ENCODE results near the gene TBC1D10A. TPM values are rescaled to one million over a fixed set of nuclear protein-coding genes. Genes with fewer than 3 reads are reported as not detected.

Gene TBC1D10A
- total RNA-seq, 1 donor = 23.4 TPM

DNA sequence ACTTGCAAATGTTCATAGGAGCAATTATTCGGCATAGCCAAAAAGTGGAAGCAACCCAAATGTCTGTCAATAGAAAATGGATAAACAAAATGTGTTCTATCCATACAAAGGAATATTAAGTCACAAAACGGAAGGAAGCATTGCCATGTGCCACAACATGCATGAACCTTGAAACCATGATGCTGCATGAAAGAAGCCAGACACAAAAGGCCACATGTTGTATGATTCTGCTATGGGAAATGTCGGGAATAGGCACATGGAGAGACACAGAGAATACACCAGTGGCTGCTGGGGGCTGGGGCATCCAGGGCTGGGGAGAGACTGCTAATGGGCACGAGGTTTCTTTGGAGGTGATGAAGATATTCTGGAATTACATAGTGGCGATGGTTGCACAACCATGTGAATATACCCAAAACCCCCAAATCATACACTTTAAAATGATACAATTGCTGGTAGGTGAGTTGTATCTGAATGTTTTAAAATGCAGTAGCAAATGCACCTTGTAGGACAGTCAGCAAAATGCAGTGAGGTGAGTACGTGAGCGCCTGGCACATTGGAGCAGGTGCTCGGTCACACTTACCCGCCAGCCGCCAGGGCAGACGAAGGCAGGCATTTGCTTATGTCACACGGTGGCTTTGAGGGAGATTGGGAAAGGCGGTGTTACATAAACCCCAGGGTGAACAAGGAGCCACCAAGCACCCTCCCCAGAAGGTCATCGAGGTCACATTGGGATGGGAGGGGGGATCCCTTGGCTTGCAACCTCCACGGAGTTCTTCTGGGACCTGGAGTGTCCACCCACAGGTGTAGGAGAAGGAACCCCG is 53.8 kb downstream of the TBC1D10A start:
- DNase-seq (ENCODE audit: low read depth in 2 of 3, low spot score in 2 of 3) = no peak

GRCh38 chr22:30270832-30271231 is 55.9 kb downstream of the TBC1D10A start:
- DNase-seq (ENCODE audit: low read depth in 2 of 3, low spot score in 2 of 3) = peak in 2 of 3 donors; percentile 87 to 94

GRCh38 chr22:30268331-30268730 is 58.4 kb downstream of the TBC1D10A start:
- DNase-seq (ENCODE audit: low read depth in 2 of 3, low spot score in 2 of 3) = no peak

GRCh38 chr22:30267382-30268302 is 59.1 kb downstream of the TBC1D10A start:
- DNase-seq (ENCODE audit: low read depth in 2 of 3, low spot score in 2 of 3) = peak in 2 of 3 donors; percentile 85 to 93

DNA sequence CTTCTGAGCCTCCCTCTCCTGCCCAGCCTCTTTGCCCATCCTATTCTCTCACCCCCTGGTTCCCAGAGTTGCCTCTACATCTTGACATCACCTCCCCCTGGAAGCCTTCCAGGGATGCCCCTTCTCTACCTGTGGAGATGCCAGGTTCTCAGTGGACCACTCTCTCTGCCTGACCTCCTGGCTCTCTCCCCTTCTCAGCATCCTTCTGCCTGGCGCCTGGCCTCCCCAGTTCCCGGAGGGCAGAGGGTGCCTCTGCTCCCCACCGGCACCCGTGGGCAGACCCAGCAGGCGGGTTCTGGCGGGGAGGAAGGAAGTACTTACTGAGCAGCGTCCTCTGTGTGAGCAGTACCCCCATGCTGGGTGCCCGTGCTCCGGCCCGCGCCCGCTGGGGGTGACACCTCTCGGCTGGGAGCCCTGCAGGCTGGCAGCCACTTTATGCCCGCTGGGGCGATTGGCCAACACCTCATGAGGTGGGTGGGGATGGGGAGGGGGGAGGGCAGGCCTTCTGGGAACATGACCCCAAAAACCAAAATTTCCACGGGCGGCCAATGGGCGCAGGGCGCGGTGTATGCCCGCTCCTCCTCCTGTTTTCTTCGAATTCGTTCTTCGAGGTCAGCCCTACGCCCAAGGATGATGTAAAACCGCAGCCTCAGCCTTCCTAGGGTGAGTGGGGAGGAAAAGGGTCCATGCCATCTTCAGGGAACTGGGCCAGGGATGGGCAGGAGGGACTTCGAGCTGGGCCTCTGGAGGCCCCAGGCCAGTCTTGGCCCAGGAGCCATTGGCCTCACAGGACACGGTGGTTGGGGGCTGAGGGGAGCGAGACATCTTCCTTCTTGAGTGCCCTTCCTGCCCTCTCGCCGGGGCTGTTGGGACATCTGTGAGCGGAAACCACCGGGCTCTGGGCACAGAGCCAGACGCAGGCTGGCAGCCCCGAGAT is 60.0 kb downstream of the TBC1D10A start, which contains the start of gene OSM:
Gene OSM (minus strand): TSS at position 407 of the 937 bp plus-strand sequence. CDS start 52 bp downstream, at position 355.
- DNase-seq (ENCODE audit: low read depth in 2 of 3, low spot score in 2 of 3) = peak in 2 of 3 donors; percentile 98 to 99

DNA sequence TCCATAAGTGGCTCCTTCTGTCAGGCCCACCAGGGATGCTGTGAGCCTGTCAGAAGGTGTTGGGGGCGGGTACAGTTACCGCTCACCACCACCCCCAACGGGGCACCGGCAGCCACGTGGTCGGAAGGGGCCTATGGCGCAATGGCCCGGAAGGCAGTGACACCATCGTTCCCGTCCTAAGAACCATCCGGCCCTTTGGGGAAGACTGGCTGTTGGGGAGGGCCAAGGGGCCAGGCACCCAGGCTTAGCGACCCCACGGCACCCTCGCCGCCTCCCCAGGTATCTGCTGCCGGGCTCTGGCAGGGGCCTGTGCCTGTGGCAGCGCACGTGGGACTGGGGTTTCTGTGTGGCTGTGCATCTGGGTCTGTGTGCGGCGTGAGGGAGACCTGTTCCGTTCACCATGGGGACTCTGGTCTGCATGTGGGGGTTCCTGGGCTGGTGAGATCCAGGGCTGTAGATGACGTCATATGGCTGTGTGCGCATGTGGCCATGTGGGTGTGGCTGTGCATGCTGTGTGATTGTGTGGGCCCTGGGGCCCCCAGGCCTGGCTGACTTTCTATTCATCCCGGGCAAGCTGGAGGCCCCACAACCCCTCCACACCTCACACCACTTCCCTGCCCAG is 60.8 kb downstream of the TBC1D10A start:
- peak; percentile 70 to 93 (median 88) for DNase-seq (ENCODE audit: low read depth in 2 of 3, low spot score in 2 of 3)

GRCh38 chr22:30265131-30265720 is 61.5 kb downstream of the TBC1D10A start:
- no peak for DNase-seq (ENCODE audit: low read depth in 2 of 3, low spot score in 2 of 3)

GRCh38 chr22:30263883-30264282 is 62.9 kb downstream of the TBC1D10A start:
- DNase-seq (ENCODE audit: low read depth in 2 of 3, low spot score in 2 of 3) = no peak

DNA sequence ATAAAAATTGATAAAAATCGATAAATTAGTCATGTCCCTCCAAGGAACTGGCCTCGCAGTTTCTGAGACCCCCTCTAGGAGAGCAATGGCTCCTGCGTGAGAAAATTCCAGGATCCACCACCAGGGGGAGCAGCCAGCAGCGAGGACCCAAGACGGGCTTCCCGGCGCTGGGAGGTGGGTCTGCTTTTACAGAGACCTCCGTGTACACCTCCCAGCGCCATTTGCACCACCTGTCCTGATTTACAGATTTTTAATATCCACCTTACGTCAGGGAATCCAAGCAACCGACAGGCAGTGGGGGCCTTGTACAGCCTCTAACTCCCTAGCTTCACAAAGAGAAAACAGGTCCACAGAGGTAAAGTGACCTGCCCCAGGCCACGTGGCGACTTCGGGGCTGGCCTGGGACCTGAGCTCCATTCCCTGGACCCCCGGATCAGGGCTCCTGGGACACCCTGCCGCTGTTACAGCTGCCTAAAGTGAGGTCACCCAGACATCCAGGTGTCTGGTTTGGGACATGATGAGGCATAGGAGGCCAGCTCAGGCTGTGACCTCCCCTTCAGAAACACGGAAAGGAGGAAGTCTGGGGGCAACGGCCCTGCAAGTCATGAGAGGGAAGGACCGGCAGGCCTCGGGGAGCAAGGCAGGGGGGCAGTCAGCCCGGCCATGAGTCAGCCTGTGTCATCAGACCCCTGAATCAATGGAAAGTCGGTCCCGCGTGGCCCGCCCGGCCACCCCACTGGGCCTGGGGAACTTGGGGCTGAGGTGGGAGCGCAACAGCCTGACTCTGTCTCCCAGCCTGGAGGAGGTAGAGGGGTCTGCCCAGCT is 63.6 kb downstream of the TBC1D10A start:
- DNase-seq (ENCODE audit: low read depth in 2 of 3, low spot score in 2 of 3) = peak; percentile 54 to 94 (median 91)

DNA sequence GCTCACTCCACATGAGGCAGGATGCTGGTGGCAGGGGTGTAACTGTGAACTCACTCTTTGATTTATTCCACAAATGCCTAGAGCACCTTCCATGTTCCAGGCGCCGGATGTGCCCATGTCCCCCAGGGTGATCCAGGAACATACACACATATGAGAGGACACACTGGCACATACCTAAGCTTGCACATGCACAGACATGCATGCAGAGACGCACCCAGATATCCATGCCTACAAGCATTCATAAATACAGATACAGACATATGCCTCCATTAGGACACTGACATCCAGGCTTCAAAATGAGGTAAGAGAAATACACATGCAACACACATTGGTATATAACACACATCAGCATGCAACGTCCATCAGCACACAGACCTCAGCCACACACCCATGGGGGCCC is 64.6 kb downstream of the TBC1D10A start:
- DNase-seq (ENCODE audit: low read depth in 2 of 3, low spot score in 2 of 3) = no peak

DNA sequence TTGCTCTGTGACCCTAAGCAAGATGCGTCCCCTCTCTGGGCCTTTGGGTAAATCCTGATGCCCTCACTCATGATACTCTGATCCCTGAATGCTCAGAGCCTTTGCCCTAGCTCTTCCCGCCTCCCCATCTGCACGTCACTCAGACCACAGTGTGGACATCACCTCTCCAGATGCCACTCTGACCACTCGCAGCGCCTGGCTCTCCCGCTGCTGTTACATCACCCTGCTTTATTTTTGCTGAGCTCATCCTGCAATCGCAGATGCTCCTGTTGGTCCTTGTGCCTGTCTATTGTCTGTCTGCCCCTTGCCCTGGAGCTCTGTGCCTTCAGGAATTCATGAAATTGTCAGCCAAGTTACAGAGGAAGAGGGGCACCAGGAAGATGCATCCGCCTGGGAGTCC is 65.6 kb downstream of the TBC1D10A start:
- DNase-seq (ENCODE audit: low read depth in 2 of 3, low spot score in 2 of 3) = no peak

DNA sequence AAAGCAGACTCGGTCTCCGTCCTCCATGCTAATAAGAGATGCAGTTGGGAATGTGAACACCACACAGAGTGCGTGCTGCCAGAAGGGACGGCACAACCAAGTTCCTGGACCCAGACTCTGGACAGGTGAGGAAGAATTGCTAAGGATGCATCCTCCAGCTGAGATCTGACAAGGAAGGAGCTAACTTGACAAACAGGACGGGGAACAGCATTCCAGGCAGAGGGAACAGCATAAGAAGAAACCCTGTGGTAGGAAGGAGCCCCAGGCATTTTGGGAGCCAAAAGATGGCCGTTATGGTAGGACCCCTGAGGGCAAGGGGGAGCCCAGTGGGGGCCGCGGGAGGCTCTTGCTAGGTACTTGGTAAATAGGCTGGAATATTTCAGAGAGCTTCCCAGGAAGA is 66.1 kb downstream of the TBC1D10A start:
- no peak for DNase-seq (ENCODE audit: low read depth in 2 of 3, low spot score in 2 of 3)

- no peak for DNase-seq (ENCODE audit: low read depth in 2 of 3, low spot score in 2 of 3)
These were observed 66.5 kb downstream of the TBC1D10A start for GRCh38 chr22:30260276-30260675.

DNA sequence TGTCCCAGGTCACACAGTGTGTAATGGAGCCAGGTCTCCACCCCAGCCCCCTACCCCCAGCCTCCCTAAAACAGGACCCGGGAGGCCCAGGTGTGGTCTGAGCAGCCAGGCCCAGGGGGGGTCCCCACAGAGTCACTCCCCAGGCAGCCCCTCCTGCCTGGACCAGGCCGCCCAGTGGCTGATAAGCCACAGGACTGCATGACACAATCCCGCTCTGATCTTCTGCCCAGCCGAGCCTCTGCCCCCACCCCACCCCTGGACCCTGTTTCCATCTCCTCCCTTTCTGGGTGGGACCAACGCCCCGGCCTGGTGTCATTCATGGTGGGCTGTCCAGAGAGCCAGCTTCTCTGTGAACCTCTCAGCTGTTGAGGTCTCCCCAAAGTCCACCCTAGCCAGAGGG is 72.4 kb downstream of the TBC1D10A start:
- DNase-seq (ENCODE audit: low read depth in 2 of 3, low spot score in 2 of 3) = no peak

- peak in 1 of 3 donors; percentile 65 for DNase-seq (ENCODE audit: low read depth in 2 of 3, low spot score in 2 of 3)
These were observed 73.4 kb downstream of the TBC1D10A start for GRCh38 chr22:30253205-30253852.

GRCh38 chr22:30252411-30253204 is 74.1 kb downstream of the TBC1D10A start:
- DNase-seq (ENCODE audit: low read depth in 2 of 3, low spot score in 2 of 3) = no peak

DNA sequence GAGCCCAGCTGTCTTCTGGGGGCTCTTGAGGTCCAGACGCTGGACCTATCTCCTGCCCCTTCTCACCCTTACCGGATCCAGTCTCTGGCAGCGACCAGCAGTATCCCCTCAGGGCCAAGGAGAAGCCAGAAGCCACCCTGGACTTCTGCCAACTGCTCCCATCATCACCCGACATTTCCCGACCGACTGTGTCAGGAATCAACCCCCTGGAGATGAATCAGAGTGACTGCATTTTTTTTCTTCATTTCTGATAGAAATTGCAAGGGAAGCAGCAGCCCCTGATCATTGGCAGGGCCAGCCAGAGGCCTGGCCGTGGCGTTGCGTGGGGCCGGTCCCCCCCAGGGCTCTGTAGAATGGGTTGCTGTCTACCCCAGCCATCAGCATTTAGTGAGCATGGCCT is 75.0 kb downstream of the TBC1D10A start:
- DNase-seq (ENCODE audit: low read depth in 2 of 3, low spot score in 2 of 3) = no peak

Data from hematopoietic multipotent progenitor cell (in vitro differentiated cells).